Activated CD4-positive, alpha-beta T cell treated with anti-CD3 and anti-CD28 coated beads for 36 hours (primary cell): ENCODE data around the gene ZNF22. TPM values are rescaled to one million over a fixed set of nuclear protein-coding genes. Genes with fewer than 3 reads are reported as not detected.

Source experiments
- ATAC-seq: fragments of 200-7000 bp; cut with Tn5 transposase; one replicate; pipeline ENCODE4 v1.10.0; 2021; ENCODE audit warnings: mild to moderate bottlenecking, moderate library complexity
- CTCF ChIA-PET: fragments of 350-600 bp; sonication (Branson Sonifier 250); formaldehyde crosslinking; loops from one replicate; lab custom pipeline; 2021; ENCODE audit warnings: antibody characterized with exemption; lab: Charles Lee
- POLR2A ChIA-PET: fragments of 350-600 bp; sonication (Branson Sonifier 250); formaldehyde crosslinking; loops from one replicate; lab custom pipeline; 2021; ENCODE audit warnings: antibody characterized with exemption, inconsistent platforms; lab: Charles Lee
- DNase-seq: peaks from one replicate; pipeline ENCODE4 v3.0.0-alpha.2; 2020
- H3K27ac Mint-ChIP-seq: one replicate; pipeline ENCODE4 v1.8.0; 2021; ENCODE audit warnings: mixed read lengths
- H3K27me3 Mint-ChIP-seq: one replicate; pipeline ENCODE4 v1.8.0; 2021; ENCODE audit warnings: mixed read lengths
- H3K36me3 Mint-ChIP-seq: one replicate; pipeline ENCODE4 v1.8.0; 2021; ENCODE audit warnings: low read depth, mixed read lengths
- H3K4me1 Mint-ChIP-seq: one replicate; pipeline ENCODE4 v1.8.0; 2021; ENCODE audit warnings: mixed read lengths
- H3K4me3 Mint-ChIP-seq: one replicate; pipeline ENCODE4 v1.8.0; 2021; ENCODE audit warnings: mild to moderate bottlenecking, moderate library complexity, mixed read lengths
- H3K9me3 Mint-ChIP-seq: one replicate; pipeline ENCODE4 v1.8.0; 2021; ENCODE audit warnings: low read depth, mixed read lengths
- intact Hi-C, 2 experiments: fragments of 100-400 bp; cut with DNase I in 1 of 2; cut with micrococcal nuclease in 1 of 2; formaldehyde crosslinking; loops; one replicate each; pipeline versions ENCODE4 v1.14.2 to v1.15.1; 2022 to 2024; cut with DNase I, micrococcal nuclease
- total RNA-seq, 2 experiments: library from RNA; stranded (reverse); gene quantifications; one replicate each; pipeline ENCODE4 v1.2.3, GENCODE V29; 2021

ZNF22 gene
- total RNA-seq, 2 experiments from 2014 or later, result 18.8 to 21.6 TPM

DNA sequence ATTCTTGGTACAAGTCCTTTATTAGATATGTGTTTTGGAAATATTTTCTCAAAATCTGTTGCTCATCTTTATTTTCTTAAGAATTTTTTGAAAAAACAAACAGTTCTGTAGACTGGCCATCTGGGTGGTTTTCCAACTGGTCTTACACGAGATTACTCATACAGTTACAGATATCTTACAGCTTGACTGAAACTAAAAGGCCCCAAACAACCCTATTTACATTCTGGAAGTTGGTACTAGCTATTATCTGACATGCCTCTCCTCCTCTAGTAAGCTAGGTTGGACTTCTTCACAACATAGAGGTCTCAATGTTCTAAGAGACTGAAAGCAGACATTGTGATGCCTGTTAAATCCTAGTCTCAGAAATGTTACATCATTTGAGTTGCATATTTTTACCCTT is 52.0 kb downstream of the ZNF22 start:
- no peak overlapping the region for H3K4me3 Mint-ChIP-seq
- H3K27me3 Mint-ChIP-seq, result peaks cover 12% of the 10 kb centered on the region
- ChIA-PET POLR2A (no interaction called here), CTCF (no interaction called here)
- intact Hi-C loops, result no loop called here
- no peaks in the 10 kb centered on the region for H3K36me3 Mint-ChIP-seq
- H3K9me3 Mint-ChIP-seq, result peaks cover 8% of the 10 kb centered on the region
- DNase-seq (no peak), ATAC-seq (no peak)
- H3K27ac Mint-ChIP-seq, result no peak overlapping the region
- no peaks in the 10 kb centered on the region for H3K4me1 Mint-ChIP-seq

DNA sequence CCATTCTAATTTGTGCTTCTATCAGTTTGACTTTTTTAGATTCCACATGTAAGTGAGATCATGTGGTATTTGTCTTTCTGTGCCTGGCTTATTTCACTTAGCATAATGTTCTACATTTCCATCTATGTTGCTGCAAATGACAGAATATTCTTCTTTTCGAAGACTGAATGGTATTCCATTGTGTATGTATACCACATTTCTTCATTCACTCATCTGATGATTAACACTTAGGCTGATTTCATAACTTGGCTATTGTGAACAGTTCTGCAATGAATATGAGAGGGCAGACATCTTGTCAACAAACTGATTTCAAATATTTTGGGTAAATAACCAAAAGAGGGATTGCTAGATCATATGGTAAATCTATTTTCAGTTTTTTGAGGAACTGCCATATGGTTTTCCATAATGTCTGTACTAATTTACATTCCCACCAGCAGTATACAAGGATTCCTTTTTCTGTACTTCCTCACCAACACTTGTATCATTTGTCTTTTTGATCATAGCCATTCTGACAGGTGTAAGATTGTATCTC is 52.9 kb downstream of the ZNF22 start:
- no peak for ATAC-seq
- Mint-ChIP-seq H3K4me3 (no peak overlapping the region), H3K4me1 (peaks cover 2% of the 10 kb centered on the region), H3K36me3 (no peaks in the 10 kb centered on the region), H3K9me3 (peaks cover 8% of the 10 kb centered on the region), H3K27ac (no peak overlapping the region), H3K27me3 (peaks cover 13% of the 10 kb centered on the region)
- POLR2A ChIA-PET, result no interaction called here
- CTCF ChIA-PET, result no interaction called here
- intact Hi-C loops, result no loop called here
- DNase-seq, result no peak

Other genes with a start within 250 kb of the ZNF22 start
- gene TMEM72, start 89.6 kb upstream of the ZNF22 start, total RNA-seq, result not detected
- gene RASSF4, start 41.1 kb upstream of the ZNF22 start, total RNA-seq, result 1 to 10 TPM; 1.0 to 1.3 TPM
- gene DEPP1, start 22.1 kb upstream of the ZNF22 start, total RNA-seq, result under 1 TPM; 0.28 to 0.34 TPM